Activated CD8-positive, alpha-beta memory T cell treated with anti-CD3 and anti-CD28 coated beads for 1 hour (primary cell): ENCODE data around the gene GPR153.
"Not testable (repeated sequence)": the region's sequence is repeated elsewhere in the genome, so short reads cannot be mapped to it uniquely, and the experiment has no call there.

Experiments used
- DNase-seq, 2 donors: peaks; one replicate each; pipeline ENCODE4 v3.0.0-alpha.2; 2020; ENCODE audit warnings: low read depth in 1 of 2; ENCODE audit errors: extremely low read depth in 1 of 2

The GPR153 gene

GRCh38 chr1:6235296-6235677, 25.6 kb downstream of the GPR153 start:
- no peak for DNase-seq

DNA sequence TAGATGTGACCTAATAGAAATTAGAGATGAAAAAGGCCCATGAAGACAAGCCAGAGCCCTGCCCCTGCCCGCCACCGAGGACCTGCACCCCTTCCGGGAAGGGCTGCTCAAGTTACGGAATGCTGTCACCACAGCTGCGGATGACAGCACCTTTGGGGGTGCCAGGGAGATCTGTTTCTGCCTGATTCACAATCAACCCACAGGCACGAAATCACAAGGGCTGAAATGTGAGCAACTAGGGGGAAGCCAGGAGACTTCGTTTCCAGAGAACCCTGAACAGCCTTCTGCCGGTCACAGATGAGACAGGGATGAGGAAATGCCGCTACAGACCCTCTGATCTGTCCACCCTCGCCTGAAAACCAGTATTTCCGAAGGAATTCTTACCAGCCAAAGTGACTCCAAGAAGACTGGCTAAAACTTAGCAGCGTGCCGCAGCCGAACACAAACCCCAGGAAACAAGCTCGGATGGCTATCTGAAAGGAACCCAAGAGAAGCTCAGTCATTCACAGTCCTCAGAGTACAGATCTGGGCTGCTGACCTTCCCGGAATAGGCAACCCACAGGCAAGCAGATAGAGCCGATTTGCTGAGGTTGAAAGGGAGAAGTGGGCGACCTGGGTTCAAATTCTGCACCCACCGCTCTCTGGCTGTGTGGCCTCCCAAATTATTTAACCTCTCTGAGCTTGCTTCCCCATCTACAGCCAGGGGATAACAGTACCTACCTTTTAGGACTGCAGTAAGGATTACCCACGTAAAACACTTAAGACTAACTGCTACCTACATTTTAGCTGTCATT, 26.2 kb downstream of the GPR153 start:
- no peak for DNase-seq

DNA sequence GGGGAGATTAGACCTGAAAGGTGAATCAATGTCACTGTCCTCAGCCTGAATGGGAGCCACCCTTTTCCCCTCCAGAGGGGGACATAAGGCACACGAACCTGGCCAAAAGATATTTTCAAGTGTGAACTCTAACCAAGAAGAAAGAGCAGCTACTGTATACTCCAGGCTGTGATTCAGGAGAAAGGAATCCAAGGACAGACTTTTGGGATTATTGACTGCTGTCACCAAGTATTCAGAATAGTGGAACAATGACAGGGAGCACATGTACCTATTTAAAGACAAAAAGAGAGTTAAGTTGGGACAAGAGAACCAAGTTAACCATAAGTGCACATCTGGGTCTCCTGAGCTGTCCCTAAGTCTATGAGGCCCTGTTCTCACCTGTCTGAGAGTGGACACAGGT, 27.5 kb downstream of the GPR153 start:
- DNase-seq = no peak

DNA sequence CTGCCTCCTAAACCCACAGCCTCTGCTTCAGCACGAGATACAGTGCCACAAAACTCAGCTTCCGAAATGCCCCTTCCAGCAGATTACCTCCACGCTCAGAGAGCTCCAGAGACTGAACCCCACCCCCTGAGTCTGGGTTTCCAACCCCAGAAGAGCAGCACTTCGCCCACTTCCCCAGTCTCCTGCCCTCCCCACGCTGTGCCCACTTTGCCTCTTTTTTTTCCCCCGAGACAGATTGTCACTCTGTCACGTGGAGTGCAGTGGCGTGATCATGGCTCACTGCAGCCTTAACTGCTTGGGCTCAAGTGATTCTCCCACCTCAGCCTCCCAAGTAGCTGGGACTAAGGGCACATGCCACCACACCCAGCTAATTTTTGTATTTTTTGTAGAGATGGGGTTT, 35.2 kb downstream of the GPR153 start:
- no peak for DNase-seq

DNA sequence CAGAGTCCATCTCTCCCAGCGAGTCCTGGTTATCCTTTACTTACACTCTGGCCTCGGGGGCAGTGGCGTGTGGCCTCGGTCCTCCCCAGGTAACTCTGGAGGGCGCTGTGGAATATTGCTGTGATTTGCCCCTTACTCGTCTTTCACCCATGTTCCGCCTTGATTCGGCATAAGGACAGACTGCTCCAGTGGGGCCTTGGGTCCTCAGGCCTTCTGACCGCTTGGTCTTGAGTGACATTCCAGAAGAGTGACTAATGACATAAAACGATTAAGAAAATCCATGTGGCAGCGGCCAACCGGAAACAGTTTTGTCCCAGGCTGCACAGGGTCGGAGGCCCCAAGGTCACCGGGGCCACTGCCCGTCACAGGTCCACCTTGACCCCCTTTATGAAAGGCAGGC, 36.2 kb downstream of the GPR153 start:
- DNase-seq = no peak

- DNase-seq = no peak
These were observed 37.3 kb downstream of the GPR153 start for GRCh38 chr1:6223617-6224016.

GRCh38 chr1:6222636-6223035, 38.3 kb downstream of the GPR153 start:
- DNase-seq = no peak

- DNase-seq = no peak
These were observed 39.6 kb downstream of the GPR153 start for GRCh38 chr1:6221210-6221784.

GRCh38 chr1:6220236-6220635, 40.7 kb downstream of the GPR153 start:
- DNase-seq = no peak

GRCh38 chr1:6219641-6220040, 41.3 kb downstream of the GPR153 start:
- DNase-seq = not testable (repeated sequence)

- no peak for DNase-seq
These were observed 42.3 kb downstream of the GPR153 start for GRCh38 chr1:6218375-6219164.

DNA sequence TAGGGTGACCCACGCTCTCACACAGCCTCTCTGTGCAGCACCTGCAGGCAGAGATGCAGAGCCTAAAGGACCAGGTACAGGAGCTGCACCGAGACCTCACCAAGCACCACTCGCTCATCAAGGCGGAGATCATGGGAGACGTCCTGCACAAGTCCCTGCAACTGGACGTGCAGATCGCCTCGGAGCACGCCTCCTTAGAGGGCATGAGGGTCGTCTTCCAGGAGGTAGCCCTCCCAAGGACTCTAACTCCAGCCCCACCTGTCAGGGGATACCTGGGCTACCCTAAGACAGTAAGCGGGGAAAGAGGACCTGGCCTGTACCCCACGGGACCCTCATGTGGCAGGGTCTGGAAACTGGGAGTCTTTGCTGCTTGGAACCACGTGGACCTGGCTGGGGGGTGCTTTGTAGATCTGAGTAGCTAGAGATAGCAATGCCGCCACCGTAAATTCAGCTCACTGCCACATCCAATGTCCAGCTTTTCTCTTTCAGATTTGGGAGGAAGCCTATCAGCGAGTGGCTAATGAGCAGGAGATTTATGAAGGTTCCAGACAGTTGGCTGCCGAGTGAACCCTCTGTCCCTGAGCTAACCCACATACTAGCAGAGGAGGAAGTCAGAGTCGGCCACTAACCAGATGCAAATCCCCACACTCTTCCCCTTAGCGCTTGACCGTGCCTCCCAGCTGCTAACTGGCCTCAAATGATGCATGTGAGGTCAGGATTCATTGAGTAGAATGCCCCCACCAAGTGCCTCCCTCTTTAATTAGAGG, 48.5 kb downstream of the GPR153 start:
- no peak for DNase-seq

DNA sequence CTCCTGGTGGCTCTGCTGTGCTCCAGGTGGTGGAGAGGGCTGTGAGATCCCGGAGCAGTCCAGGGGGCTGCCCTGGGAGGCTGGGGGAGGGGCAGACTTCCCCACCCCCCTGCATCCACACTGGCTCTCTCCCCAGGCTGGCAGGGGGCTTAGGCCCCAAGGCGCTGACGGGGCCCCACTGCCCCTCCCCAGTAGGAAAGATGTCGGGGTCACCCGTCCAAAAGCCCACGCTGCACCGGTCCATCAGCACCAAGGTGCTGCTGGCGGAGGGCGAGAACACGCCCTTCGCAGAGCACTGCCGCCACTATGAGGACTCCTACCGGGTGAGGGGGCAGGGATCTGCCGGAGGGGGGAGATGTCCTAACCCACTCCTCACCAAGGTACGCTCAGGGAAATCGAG, 49.2 kb downstream of the GPR153 start:
- DNase-seq = no peak

DNA sequence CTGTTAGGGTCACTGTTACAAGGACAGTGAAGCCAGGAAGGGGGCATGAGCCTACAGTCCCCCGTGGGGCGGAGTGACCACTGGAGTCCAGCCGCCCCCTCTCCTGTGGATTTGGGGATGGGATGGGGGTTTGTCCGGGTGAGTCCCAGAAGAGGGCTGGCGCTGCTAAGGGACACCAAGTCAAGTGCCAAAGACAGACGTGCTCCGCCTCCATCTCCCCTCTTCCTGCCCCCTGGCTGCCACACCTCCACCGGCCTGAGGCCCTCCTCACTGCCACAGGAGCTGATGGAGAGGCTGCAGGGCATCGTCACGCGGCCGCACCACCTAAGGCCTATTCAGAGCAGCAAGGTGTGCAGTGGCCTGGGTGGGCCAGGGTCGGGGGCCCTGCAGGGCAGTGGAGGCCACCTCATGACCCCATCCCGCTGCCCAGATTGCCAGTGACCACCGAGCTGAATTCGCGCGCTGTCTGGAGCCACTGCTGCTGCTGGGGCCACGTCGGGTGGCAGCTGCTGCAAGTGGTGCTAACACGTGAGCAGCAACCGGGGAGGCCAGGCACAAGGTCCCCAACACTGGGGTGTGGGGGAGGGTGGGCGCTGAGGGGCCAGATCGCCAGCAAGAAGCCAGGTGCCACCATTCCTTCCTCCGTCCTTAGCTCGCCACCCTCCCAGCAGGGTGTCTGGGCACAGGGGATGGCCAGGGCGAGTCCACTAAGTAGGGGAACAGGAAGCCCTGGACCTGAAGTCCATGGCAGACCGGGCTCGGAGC, 50.1 kb downstream of the GPR153 start:
- no peak for DNase-seq

GRCh38 chr1:6209661-6210580, 51.0 kb downstream of the GPR153 start:
- no peak for DNase-seq

- no peak for DNase-seq
These were observed 51.9 kb downstream of the GPR153 start for GRCh38 chr1:6208723-6209660.

DNA sequence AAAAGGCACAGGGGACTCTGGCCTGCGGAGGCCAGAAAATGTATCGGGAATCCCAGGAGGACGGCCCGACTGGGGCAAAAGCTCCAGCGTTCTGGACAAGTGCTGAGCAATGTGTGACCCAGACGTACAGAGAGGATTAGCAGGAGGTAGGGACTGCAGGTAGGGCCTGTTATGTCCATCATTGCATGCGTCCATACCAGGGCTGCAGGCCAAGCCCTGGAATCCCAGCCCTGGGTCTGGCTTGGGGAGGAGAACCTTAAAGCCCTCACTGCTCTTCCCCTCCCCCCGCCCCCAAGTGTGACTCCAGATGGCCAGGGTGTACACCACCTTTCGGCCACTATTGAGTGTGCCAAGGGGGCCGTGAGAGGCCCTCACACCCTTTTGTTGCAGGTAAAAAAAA, 53.0 kb downstream of the GPR153 start:
- DNase-seq = no peak
